ENCODE measurements around the gene OR52L1.

OR52L1 gene

DNA sequence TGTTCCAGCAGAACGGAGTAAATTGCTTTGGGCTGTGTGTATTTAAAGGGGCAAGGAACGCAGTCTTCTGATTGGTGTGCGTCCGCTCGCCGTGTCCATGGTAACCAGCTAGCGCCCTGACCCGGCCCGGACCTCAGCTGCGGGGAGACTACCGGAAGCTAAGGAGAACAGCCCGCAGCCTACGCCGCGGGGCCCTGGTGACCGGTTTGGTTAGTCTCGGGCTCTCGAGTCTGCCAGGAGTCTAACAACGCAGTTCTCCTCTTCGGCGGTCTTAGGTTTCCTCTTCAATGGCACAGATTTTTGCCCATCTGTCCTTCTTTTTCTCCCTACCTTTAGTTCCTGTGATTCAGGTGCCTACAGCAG, 48.2 kb downstream of the OR52L1 start:
- no peak for FAIRE-seq

DNA sequence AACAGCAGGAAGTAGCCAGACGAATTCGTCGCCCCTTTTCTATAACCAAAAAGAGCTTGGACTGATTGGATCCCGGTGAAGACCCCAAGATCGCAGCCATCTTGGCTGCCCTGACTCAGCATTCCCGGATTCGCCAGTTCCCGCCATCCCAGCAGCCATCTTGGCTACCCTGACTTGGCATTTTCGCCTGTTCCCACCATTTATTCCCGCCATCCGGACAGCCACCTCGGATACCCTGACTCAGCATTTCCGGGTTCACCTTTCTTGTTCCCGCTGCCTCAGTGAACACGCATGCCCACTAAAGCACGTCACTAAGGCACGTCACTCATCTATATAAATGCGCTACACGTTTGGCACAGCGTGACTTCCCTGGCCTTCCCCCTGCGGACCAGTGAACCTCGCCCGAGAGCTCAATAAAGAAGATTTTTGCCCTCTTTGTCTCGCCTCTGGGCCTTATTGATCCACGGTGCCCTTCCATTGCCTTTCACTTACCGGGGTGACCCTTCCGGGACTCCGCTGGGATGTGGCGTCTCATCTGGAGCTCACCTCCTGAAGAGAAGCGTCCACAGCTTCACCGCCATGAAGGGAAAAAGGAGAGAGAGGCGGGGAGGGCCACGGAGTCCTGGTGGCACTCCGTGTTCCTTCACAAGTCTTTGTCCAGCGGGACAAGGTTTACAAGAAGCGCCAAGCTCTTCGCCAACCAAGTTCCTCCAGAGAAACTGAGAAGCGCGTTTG, 48.8 kb downstream of the OR52L1 start:
- no peak for FAIRE-seq

All from TTC549 (cell line).